Nephron (organoid): ENCODE results near the gene ALDOA.

Experiments
- H3K27ac Mint-ChIP-seq, 3 experiments: 2 replicates each; pipeline ENCODE4 v1.8.0; 2020; ENCODE audit warnings: mixed read lengths in 3 of 3, mild to moderate bottlenecking in 2 of 3, moderate library complexity in 1 of 3
- H3K27me3 Mint-ChIP-seq: 2 replicates; pipeline ENCODE4 v1.8.0; 2021; ENCODE audit warnings: low read depth, mild to moderate bottlenecking, moderate library complexity, mixed read lengths
- H3K36me3 Mint-ChIP-seq: 2 replicates; pipeline ENCODE4 v1.8.0; 2020; ENCODE audit warnings: low read depth, mixed read lengths
- H3K4me1 Mint-ChIP-seq: 2 replicates; pipeline ENCODE4 v1.8.0; 2020; ENCODE audit warnings: mixed read lengths
- H3K4me3 Mint-ChIP-seq, 3 experiments: 2 replicates each; pipeline ENCODE4 v1.8.0; 2020; ENCODE audit warnings: mild to moderate bottlenecking in 3 of 3, mixed read lengths in 3 of 3, moderate library complexity in 2 of 3
- H3K9me3 Mint-ChIP-seq: 2 replicates; pipeline ENCODE4 v1.8.0; 2020; ENCODE audit warnings: mixed read lengths
- CTCF ChIP-seq, 3 experiments: fragments of 200-600 bp; sonication (generic); IDR thresholded peaks; one replicate each; pipeline ENCODE4 v1.5.0; 2021; ENCODE audit warnings: antibody characterized with exemption in 3 of 3; ENCODE audit not compliant: unreplicated experiment in 3 of 3

Gene ALDOA

GRCh38 chr16:30084096-30084815, 18.7 kb downstream of the ALDOA start:
- Mint-ChIP-seq H3K4me1 (peaks cover 5% of the 10 kb centered on the region), H3K4me3 (no peak overlapping the region), H3K9me3 (no peaks in the 10 kb centered on the region), H3K27ac (no peak overlapping the region), H3K36me3 (peaks cover 48% of the 10 kb centered on the region), H3K27me3 (no peaks in the 10 kb centered on the region)
- TF ChIP-seq CTCF (IDR thresholded peaks at IDR 0.05; ENCODE audit: unreplicated experiment in 3 of 3), result no peak

GRCh38 chr16:30084816-30085159, 19.2 kb downstream of the ALDOA start:
- H3K27ac Mint-ChIP-seq, result no peak overlapping the region
- peaks cover 5% of the 10 kb centered on the region for H3K4me1 Mint-ChIP-seq
- H3K36me3 Mint-ChIP-seq, result peaks cover 43% of the 10 kb centered on the region
- no peak overlapping the region for H3K4me3 Mint-ChIP-seq
- H3K9me3 Mint-ChIP-seq, result no peaks in the 10 kb centered on the region
- no peaks in the 10 kb centered on the region for H3K27me3 Mint-ChIP-seq
- TF ChIP-seq CTCF (IDR thresholded peaks at IDR 0.05; ENCODE audit: unreplicated experiment in 3 of 3), result no peak

- TF ChIP-seq CTCF (IDR thresholded peaks at IDR 0.05; ENCODE audit: unreplicated experiment in 3 of 3), result no peak
- no peaks in the 10 kb centered on the region for H3K9me3 Mint-ChIP-seq
- H3K27ac Mint-ChIP-seq, result no peak overlapping the region
- peaks cover 41% of the 10 kb centered on the region for H3K36me3 Mint-ChIP-seq
- H3K4me1 Mint-ChIP-seq, result peaks cover 8% of the 10 kb centered on the region
- no peaks in the 10 kb centered on the region for H3K27me3 Mint-ChIP-seq
- H3K4me3 Mint-ChIP-seq, result no peak overlapping the region
Observed at GRCh38 chr16:30085247-30085646, 19.7 kb downstream of the ALDOA start.

GRCh38 chr16:30085820-30086219, 20.3 kb downstream of the ALDOA start:
- no peaks in the 10 kb centered on the region for H3K27me3 Mint-ChIP-seq
- peaks cover 10% of the 10 kb centered on the region for H3K4me1 Mint-ChIP-seq
- no peak overlapping the region for H3K27ac Mint-ChIP-seq
- no peak overlapping the region for H3K4me3 Mint-ChIP-seq
- no peaks in the 10 kb centered on the region for H3K9me3 Mint-ChIP-seq
- H3K36me3 Mint-ChIP-seq, result peaks cover 39% of the 10 kb centered on the region
- no peak for TF ChIP-seq CTCF (IDR thresholded peaks at IDR 0.05; ENCODE audit: unreplicated experiment in 3 of 3)

GRCh38 chr16:30086291-30087140, 21.0 kb downstream of the ALDOA start:
- H3K27ac Mint-ChIP-seq, result no peak overlapping the region
- no peaks in the 10 kb centered on the region for H3K27me3 Mint-ChIP-seq
- peaks cover 34% of the 10 kb centered on the region for H3K36me3 Mint-ChIP-seq
- no peak for TF ChIP-seq CTCF (IDR thresholded peaks at IDR 0.05; ENCODE audit: unreplicated experiment in 3 of 3)
- no peaks in the 10 kb centered on the region for H3K9me3 Mint-ChIP-seq
- no peak overlapping the region for H3K4me3 Mint-ChIP-seq
- H3K4me1 Mint-ChIP-seq, result peaks cover 11% of the 10 kb centered on the region
